Measurements from ENCODE around the gene SGCA. TPM values are rescaled to one million over a fixed set of nuclear protein-coding genes. Genes with fewer than 3 reads are reported as not detected.

Gene SGCA
- total and polyA plus RNA-seq, 9 of the 15 experiments (the other 6 are each of a cell fraction or from before 2014, with no cell fraction given), result not detected

GRCh38 chr17:50153650-50154575 lies 11.9 kb upstream of the SGCA start (continued):
- no peak for TF ChIP-seq REST (IDR thresholded peaks at IDR 0.05; ENCODE audit: borderline replicate concordance)
- no peak for TF ChIP-seq REST (CRISPR knock-in tag; IDR thresholded peaks at IDR 0.05; ENCODE audit: low read depth)
- TF ChIP-seq MCM7 (IDR thresholded peaks at IDR 0.05), result no peak
- peak; percentile 19; the same call in 1 of the 2 replicates for TF ChIP-seq MTA3 (IDR thresholded peaks at IDR 0.05; ENCODE audit: borderline replicate concordance)
- no peak for TF ChIP-seq CEBPZ (IDR thresholded peaks at IDR 0.05; ENCODE audit: borderline replicate concordance, low read depth, low read length)
- TF ChIP-seq NRF1 (conservative IDR thresholded peaks at IDR 0.05 in 1 of 2, IDR thresholded peaks at IDR 0.05 in 1 of 2), result peak; percentile 75 to 82
- no peak for TF ChIP-seq ATF4 (CRISPR knock-in tag; IDR thresholded peaks at IDR 0.05)
- TF ChIP-seq TFAM (CRISPR knock-in tag; conservative IDR thresholded peaks at IDR 0.05), result no peak
- TF ChIP-seq CBFB (CRISPR knock-in tag; IDR thresholded peaks at IDR 0.05), result no peak
- TF ChIP-seq BACH1 (tag; IDR thresholded peaks at IDR 0.05), result no peak
- TF ChIP-seq ZNF695 (CRISPR knock-in tag; IDR thresholded peaks at IDR 0.05), result no peak
- TF ChIP-seq PTRF (tag; IDR thresholded peaks at IDR 0.05), result no peak
- TF ChIP-seq HNRNPH1 (optimal IDR thresholded peaks at IDR 0.05; ENCODE audit: low read depth, low read length), result no peak
